Glomerular visceral epithelial cell (primary cell): ENCODE results near the gene SETBP1.

Source experiments
- DNase-seq: peaks from one replicate; pipeline ENCODE4 v3.0.0-alpha.2; 2016; ENCODE audit errors: extremely low spot score

Gene SETBP1

GRCh38 chr18:44870631-44871502, 190.2 kb downstream of the SETBP1 start:
- no peak for DNase-seq

GRCh38 chr18:44871771-44872170, 191.1 kb downstream of the SETBP1 start:
- DNase-seq: no peak

- DNase-seq: no peak
Measured at GRCh38 chr18:44876024-44876423, 195.3 kb downstream of the SETBP1 start.

GRCh38 chr18:44876755-44877154, 196.1 kb downstream of the SETBP1 start:
- no peak for DNase-seq

- no peak for DNase-seq
Measured at GRCh38 chr18:44878335-44878734, 197.6 kb downstream of the SETBP1 start.

- no peak for DNase-seq
Measured at GRCh38 chr18:44880170-44880569, 199.5 kb downstream of the SETBP1 start.

- no peak for DNase-seq
Measured at GRCh38 chr18:44881461-44882162, 200.9 kb downstream of the SETBP1 start.

- DNase-seq: no peak
Measured at GRCh38 chr18:44882163-44882868, 201.6 kb downstream of the SETBP1 start.

GRCh38 chr18:44883671-44884070, 203.0 kb downstream of the SETBP1 start:
- no peak for DNase-seq

GRCh38 chr18:44884431-44884830, 203.7 kb downstream of the SETBP1 start:
- DNase-seq: no peak

- no peak for DNase-seq
Measured at GRCh38 chr18:44885507-44885906, 204.8 kb downstream of the SETBP1 start.

GRCh38 chr18:44887227-44887631, 206.5 kb downstream of the SETBP1 start:
- peak; percentile 57 for DNase-seq

GRCh38 chr18:44889111-44889510, 208.4 kb downstream of the SETBP1 start:
- no peak for DNase-seq

GRCh38 chr18:44893045-44893706, 212.5 kb downstream of the SETBP1 start:
- DNase-seq: no peak

- DNase-seq: no peak
Measured at GRCh38 chr18:44893966-44894365, 213.3 kb downstream of the SETBP1 start.

GRCh38 chr18:44895176-44895798, 214.6 kb downstream of the SETBP1 start:
- DNase-seq: peak; percentile 44

GRCh38 chr18:44896846-44897245, 216.2 kb downstream of the SETBP1 start:
- no peak for DNase-seq

GRCh38 chr18:44897411-44897810, 216.7 kb downstream of the SETBP1 start:
- DNase-seq: no peak

- no peak for DNase-seq
Measured at GRCh38 chr18:44897816-44898215, 217.1 kb downstream of the SETBP1 start.

GRCh38 chr18:44898498-44898897, 217.8 kb downstream of the SETBP1 start:
- DNase-seq: no peak

- no peak for DNase-seq
Measured at GRCh38 chr18:44899832-44900231, 219.1 kb downstream of the SETBP1 start.
